GM18499 (cell line): ENCODE measurements around the gene RASSF5.
A peak's percentile ranks its signal among the peaks of the same experiment; 100 is the strongest.
"Not testable (repeated sequence)": the region's sequence is repeated elsewhere in the genome, so short reads cannot be mapped to it uniquely, and the experiment has no call there.

Experiments used
- ATAC-seq: cut with Tn5 transposase; IDR thresholded peaks from one replicate; pipeline ENCODE4 v1.9.1; 2021; ENCODE audit warnings: moderate number of reproducible peaks; ENCODE audit not compliant: insufficient read depth, unreplicated experiment

Gene RASSF5

GRCh38 chr1:206604861-206605260 lies 97.5 kb downstream of the RASSF5 start:
- no peak for ATAC-seq

GRCh38 chr1:206606867-206607266 lies 99.5 kb downstream of the RASSF5 start:
- ATAC-seq: no peak

GRCh38 chr1:206608108-206608698 lies 100.9 kb downstream of the RASSF5 start:
- ATAC-seq: no peak

- no peak for ATAC-seq
These were observed 102.1 kb downstream of the RASSF5 start for GRCh38 chr1:206609229-206609991.

GRCh38 chr1:206612129-206612876 lies 105.0 kb downstream of the RASSF5 start, which contains the start of gene EIF2D:
TSS of gene EIF2D (minus strand) at chr1:206612465. CDS start at chr1:206612342, 123 bp downstream.
- no peak for ATAC-seq

- ATAC-seq: not testable (repeated sequence)
These were observed 119.1 kb downstream of the RASSF5 start for GRCh38 chr1:206626396-206626795.

GRCh38 chr1:206628916-206629315 lies 121.6 kb downstream of the RASSF5 start:
- no peak for ATAC-seq

- ATAC-seq: no peak
These were observed 123.8 kb downstream of the RASSF5 start for GRCh38 chr1:206631085-206631509.

- ATAC-seq: no peak
These were observed 126.4 kb downstream of the RASSF5 start for GRCh38 chr1:206633708-206634121.

- no peak for ATAC-seq
These were observed 127.2 kb downstream of the RASSF5 start for GRCh38 chr1:206634365-206635079.

GRCh38 chr1:206635080-206635977 lies 128.0 kb downstream of the RASSF5 start, which contains the start of gene DYRK3:
TSS of gene DYRK3 (plus strand) at chr1:206635536. CDS start at chr1:206635704, 168 bp downstream.
- ATAC-seq: peak; percentile 64

- no peak for ATAC-seq
These were observed 128.6 kb downstream of the RASSF5 start for GRCh38 chr1:206635978-206636345.

- no peak for ATAC-seq
These were observed 129.3 kb downstream of the RASSF5 start for GRCh38 chr1:206636671-206637070.

GRCh38 chr1:206637605-206638004 lies 130.3 kb downstream of the RASSF5 start:
- no peak for ATAC-seq
